Endometrium (tissue), 2 donors: ENCODE results near the gene CNTN4.

Experiments used
- FAIRE-seq: peaks from 2 replicates; lab custom pipeline; 2012; peaks lifted over from hg19 to GRCh38; lab: Jason Lieb, UNC
- donor health status: control.
- donor health status: control.

The CNTN4 gene

DNA sequence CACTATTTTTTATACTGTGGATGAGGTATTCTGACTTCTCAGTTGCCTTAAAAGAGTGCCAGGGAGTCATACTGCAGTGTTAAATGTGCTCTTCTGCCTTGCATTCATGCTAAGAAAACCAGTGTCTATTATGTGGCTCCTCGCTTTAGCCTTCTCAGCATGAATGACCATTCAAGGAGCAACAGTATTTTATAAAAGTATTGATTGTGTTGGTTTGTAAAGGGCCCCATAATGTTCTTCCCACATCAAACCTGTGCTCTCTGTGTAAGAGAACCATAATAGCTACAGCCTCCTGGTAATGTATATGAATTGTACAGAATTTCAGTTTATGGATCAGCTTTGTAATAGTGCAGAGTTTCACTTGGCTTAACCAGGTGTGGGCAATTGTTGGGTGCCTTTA is 316.4 kb downstream of the CNTN4 start:
- FAIRE-seq, result no peak

DNA sequence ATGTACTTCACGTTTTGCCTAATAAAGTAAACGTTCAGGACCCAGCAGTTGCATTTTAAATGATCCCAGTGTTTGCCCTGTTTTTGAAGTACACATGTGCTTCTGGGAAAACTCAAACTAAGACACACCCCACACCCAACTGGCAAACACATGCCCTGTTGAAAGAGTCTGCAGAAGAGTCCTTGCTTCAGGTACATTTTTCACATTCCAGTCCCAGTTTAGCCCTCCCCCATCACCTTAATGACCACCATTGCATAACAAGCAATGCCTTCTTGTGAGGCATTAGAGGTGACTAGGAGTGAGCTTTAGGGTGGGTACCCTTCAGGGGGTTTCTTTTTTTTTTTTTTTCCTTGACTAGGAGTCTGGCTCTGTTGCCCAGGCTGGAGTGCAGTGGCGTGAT is 322.3 kb downstream of the CNTN4 start:
- no peak for FAIRE-seq

DNA sequence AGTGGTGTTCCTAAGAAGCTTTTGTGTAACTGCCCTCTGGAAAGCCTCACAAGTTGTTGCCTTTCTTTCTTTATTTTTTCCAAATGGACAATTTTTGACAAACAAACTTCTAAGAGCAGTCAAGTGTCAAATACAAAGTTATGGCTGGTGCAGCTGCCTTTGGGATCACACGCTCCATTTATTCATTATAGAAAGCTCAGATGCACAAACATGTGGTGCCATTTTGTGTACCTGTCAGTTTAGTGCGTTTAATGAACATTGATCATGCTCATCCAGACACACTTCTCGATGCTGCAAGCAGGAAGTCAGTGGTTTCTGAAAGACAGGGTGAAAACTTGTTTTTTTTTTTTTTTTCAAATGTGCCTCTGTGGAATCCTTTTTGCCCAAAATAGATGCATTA is 324.5 kb downstream of the CNTN4 start:
- no peak for FAIRE-seq

DNA sequence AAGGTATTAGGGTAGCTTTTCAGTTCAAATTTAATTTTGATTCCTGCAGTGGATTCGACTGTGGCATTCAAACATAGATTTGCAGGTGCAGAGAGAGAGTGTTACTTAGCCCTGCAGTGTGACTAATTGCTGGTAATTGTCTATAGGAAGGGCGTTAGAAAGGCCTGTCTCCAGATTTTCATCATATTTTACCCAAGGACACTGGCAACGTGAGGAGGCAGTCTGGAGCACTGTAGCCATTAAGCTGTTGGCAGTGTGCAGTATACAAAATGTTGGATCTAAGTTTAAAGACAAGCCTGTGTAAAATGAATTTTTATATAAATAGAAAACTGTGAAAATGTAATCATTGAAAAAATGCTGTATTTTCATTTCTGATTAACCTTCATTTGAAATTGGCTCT is 342.9 kb downstream of the CNTN4 start:
- FAIRE-seq, result no peak

DNA sequence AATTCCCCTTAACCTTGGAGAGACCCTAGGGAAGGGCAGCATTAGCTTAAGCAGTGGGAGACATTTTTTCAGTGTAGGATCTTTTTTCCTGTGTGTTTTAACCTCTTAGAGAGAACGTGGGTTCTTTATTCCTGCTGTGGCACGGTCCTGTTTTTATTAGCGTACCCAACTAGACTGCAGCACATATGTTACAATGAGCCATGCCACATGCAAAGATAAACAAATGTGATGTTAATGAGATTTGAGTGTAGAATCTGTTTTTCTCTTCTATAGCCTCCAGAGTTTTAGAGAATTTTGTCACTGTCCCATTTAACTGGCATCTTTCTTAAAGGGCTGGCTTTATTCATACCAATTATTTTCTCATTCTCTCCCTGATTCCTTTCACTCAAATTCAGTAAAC is 347.5 kb downstream of the CNTN4 start:
- no peak for FAIRE-seq

DNA sequence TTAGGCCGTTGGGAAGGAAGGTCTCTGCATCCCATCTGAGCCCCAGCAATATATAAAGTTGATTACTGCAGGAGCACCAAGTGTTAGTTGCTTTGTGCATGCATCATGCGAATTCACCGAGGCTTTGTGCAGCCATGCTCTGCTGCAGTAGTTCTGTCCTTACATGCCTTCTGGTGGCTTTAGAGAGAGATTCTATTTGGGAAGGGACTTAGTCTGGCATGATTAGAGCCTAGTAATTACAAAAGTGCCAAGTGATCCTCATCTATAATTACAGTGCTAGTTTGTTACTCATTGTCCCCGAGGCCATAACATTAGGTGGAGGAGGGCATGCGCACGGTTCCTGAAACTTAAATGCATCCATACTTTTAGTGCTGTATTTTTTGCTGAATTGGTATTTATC is 353.6 kb downstream of the CNTN4 start:
- no peak for FAIRE-seq

DNA sequence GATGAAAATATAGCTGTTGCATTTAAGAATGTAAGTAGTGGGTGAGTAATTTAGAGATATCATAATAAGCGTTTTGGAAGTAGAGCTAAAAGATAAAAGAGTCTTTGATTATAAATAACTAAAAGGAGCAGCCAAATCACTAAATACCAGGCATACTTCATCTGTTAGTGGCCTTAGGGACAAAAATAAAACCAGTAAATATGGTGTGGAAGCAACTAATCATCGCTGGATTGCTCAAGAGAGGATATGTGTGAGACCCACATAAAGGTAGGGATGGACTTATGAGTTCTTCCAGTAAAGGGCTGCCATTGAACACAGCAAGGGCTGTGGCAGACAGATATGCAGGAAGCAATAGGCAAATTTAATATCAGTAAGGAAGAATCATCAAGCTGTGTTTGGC is 356.2 kb downstream of the CNTN4 start:
- no peak for FAIRE-seq

DNA sequence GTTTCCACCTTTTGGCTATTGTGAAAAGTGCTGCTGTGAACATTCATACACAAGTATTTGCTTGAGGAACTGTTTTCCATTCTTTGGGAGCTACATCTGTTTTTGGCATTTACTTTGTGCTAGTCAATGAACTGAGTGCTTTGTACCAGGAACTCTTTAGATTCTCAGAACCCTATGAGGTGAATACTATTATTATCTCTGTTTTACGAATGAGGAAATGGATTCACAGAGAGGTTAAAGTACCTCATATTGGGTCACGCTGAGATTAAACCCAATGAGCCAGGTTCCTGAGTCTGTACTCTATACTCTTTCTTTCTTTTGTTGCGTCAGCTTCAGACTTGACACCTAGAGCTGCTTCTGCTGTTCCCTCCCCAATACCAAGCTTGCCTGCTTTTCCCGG is 358.1 kb downstream of the CNTN4 start:
- no peak for FAIRE-seq

DNA sequence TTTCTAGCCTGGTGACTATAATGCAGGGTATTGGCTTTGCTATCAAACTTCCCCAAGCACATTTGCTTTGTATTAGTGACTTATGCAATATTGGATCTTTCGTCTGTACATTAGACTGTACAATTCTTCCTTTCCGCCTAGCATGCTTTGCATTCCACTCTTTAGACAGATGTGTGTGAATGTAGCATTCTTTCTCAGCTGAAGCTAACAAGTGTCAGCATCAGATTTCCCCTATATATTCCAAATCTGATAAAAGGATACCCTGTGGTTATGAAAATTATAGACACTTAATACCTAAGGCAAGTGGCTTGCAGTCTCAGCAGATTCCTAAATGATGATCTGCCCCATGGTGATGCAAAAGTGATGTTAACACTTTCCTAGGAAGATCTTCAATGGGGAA is 360.1 kb downstream of the CNTN4 start:
- FAIRE-seq, result no peak

DNA sequence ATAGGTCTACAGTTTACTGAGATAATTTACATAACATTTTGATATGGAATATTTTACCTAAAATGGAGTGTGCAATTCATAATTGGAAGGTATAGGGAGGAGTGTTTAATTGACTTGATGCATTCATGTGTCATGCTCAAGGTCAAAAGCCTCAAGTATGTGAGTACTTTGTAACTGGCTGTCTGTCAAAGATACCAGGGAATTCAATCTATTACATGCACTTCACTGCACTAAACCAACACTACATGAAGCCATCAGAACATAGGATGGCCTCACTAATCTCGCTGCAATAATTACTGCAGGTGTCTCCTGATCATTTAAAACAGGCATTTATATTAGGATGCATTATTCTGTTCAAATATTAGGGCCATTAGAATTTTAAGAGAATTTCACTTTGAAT is 367.2 kb downstream of the CNTN4 start:
- no peak for FAIRE-seq

DNA sequence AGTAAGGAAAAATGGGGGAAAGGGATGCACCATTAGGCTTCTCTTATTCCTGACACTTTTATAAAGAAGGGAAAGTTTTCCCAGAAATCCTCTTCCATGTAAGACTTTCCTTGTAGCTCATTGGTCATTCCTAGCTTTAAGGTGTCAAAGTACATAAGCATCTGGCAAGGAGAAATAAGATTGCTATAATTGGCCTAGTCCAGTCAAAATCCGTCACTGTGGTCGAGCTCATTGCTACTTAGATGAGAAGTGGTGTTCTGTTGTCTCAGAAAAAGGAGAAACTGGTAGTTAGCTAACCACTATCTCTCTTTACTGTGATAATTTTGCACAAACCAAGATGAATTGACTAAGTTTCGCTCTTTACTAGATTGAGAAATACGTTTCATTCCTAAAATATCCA is 370.1 kb downstream of the CNTN4 start:
- no peak for FAIRE-seq

DNA sequence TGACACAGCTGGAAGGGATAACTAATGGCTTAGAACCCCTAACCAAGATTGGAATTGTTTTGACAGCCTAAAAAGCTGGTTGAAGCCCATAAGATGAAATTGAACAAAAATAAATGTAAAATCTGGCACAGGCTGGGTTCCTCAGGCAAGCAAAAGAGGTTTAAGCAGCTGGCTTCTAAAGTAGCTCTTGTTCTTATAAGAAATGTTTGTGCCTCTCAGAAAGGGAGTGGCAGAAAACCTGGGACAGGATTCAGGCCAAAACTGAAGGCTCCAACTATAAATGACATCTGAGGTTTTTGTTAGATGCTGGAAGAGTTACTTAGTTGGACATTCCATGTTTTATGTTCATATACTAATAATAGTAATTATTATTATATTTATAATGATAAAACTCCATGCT is 378.3 kb downstream of the CNTN4 start:
- no peak for FAIRE-seq

DNA sequence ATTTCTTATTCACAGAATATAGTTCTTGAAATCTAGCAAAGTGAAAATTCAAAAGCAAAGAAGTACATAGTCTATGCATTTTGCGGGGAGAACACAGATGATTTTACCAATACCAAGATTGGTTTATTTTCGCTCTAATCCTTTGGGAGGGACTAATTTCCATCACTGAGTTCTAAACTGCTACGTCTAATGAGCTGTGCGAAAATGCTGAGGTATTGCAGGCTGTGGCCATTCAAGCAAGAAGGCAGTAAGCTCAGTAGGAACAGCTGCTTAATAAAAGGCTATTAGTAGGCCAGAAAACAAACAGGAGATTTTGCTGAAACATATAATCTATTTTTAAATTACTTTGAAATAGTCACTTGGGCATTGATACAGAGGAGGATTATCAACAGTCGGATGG is 379.0 kb downstream of the CNTN4 start:
- FAIRE-seq, result no peak

DNA sequence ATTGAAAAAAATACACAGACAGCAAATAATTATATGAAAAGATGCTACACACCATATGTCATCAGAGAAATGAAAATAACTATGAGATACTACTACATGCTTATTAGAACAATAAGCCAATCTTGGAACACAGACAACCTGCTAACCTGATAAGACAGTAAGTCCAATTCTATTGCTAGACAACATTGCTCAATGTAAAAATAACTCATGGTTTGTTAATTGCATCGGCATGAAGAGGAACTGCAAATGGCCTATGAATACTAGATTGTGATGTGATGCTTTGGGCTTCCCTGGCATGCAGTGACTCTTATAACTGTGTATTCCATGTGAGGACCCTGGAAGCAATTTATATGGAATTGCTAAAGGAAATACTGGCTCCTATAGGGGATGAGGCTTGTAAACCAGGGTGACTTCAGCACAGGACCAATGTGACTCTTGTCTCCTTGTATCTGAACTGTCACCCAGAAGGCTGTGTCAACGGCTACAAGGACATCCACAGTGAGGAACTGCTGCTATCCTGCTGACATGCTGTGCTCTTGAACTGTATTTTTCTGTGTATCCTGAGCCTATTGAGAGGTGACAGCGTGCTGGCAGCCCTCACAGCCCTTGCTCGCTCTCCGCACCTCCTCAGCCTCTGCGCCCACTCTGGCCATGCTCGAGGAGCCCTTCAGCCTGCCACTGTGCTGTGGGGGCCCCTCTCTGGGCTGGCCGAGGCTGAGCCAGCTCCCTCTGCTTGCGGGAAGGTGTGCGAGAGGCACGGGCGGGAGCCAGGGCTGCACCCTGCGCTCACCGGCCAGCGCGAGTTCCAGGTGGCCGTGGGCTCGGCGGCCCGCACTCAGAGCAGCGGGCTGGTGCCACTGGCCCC is 385.7 kb downstream of the CNTN4 start:
- FAIRE-seq, result no peak

DNA sequence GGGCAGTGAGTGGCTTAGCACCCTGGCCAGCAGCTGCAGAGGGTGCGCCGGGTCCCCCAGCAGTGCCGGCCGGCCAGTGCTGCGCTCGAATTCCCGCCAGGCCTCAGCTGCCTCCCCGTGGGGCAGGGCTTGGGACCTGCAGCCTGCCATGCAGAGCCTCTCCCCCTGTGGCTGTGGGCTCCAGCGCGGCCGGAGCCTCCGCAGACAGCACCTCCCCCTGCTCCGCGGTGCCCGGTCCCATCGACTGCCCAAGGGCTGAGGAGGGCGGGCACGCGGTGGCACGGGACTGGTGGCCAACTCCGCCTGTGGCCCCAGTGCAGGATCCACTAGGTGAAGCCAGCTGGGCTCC is 386.3 kb downstream of the CNTN4 start:
- FAIRE-seq, result no peak

DNA sequence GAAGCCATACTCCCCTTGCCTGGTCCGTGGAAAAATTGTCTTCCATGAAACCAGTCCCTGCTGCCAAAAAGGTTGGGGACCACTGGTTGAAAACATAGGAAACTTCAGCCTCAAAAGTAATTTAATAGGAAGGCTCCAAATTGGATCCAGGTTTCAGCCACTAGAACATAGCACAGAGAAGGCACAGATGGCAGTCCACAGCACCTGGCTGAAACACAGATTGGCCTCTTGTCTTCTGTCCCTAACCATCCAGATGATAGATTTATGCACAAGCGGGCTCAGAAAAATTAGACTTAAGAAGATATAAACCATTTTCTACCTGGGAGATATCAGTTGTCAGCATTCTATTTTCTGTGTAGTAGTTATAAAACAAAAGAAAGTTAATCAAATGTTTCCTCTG is 397.1 kb downstream of the CNTN4 start:
- no peak for FAIRE-seq

DNA sequence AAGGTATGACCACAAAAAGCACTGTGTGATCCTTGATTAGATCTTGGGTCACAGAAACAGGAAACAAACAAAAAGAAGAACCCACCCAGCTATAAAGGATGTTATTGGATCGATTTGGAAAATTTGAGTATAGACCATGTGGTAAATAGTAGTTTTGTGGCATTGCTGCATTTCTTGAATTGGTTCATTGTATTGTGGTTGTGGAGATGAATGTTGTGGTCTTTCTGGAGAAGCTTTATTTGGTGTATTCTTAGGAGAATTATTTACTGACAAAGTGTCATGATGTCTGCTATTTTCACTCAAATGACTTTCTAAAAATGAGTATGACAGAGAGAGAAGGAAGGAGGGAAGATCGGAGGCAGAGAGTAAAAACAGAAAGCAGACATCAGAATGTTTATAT is 406.2 kb downstream of the CNTN4 start:
- no peak for FAIRE-seq

DNA sequence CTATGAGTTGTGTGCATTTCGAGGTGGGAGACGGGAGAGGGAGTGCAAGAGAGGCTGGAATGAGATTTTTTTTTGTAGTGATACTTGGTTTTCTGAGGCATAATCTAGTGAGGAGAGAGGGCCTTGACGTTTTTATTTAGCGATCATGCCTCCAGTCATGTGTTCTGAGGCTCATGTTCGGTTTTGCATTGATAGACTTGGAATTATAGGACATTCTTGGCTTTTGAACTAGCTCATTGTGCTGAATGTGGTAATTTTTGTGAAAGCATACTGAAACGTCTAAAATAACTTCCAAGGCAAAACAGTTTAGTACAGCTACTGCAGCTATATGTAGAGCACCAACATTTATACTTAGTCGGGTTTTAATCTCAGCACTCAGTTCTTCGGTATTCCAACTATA is 408.1 kb downstream of the CNTN4 start:
- no peak for FAIRE-seq

DNA sequence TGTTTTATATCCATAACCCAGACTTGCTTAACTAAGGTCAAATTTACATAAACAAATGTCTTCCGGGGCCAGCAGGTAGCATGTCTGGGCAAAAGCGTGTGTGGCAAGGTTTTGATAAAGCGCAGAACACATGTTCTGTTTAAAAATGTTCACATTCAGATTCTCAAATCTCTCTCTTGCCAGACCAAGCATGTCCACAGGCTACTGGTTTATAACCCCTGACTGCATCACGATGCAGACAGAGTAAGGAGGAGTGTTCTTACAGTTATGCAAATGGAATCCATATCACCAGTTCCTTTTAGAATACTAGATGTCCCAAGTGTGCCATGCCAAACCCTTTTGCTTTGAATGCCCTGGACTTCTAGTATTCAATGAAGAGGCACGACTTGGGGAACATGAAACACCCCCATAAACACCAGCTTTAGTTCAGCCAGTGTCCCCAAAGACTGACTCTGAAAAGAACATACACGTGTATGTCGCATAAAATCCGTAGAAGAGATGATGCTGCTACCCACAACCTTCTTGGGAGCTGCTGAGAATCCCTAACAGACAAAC is 412.0 kb downstream of the CNTN4 start:
- FAIRE-seq, result no peak

DNA sequence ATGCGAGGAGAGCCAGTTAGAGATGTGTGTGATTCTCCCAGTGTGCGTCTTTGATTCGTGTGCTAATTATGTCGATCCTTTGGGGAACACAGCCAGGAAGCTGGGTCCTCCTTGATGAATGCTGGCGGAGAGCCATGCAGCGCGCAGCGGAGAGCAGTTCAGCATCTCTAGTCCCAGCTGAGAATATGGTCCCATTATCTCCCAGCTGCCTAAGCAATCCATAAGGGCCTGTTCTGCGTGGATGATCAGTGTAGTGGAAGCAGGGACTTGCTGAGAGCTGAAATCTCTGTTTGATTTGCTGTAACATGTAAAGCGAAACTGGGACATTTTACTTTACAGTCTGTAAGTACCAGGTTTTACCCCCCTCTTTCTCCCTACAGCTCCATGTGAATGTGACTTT is 412.7 kb downstream of the CNTN4 start:
- FAIRE-seq, result no peak

DNA sequence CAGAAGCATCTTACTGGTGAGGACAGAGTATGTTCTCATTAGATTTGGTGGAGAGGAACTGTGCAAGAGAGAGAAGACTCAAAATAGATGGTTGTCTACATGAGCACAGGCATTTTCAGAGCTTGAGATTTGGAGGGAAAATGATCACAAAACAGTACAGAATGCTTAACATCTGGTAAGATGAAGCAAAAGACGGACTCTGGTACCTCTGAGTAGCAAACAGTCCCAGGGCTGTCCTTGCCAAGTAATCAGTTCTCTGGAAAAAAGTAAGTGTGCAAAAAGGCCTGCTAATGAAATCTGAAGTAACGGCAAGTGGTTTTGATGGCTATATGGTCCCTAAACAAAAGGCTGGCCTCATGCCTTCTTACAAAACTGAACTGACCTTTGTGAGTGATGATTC is 414.2 kb downstream of the CNTN4 start:
- FAIRE-seq, result no peak

DNA sequence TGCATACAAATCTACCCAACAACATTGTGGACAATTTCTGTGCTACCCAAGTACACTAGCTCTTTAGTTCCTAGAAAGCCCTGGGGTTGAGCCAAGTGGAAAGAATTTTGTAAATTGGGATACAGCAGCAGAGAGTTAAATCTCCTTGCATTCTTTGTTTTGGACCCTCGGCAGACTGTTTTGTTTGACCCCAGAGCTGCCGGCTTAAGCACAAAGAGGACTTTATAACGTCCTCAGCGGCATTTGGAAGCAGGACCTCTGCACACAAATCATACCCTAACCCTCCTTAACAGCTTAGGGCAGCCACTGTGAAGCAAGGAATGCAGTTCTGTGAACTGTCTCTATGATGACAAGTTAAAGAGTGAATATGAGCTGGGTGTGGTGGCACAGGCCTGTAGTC is 415.3 kb downstream of the CNTN4 start:
- no peak for FAIRE-seq

DNA sequence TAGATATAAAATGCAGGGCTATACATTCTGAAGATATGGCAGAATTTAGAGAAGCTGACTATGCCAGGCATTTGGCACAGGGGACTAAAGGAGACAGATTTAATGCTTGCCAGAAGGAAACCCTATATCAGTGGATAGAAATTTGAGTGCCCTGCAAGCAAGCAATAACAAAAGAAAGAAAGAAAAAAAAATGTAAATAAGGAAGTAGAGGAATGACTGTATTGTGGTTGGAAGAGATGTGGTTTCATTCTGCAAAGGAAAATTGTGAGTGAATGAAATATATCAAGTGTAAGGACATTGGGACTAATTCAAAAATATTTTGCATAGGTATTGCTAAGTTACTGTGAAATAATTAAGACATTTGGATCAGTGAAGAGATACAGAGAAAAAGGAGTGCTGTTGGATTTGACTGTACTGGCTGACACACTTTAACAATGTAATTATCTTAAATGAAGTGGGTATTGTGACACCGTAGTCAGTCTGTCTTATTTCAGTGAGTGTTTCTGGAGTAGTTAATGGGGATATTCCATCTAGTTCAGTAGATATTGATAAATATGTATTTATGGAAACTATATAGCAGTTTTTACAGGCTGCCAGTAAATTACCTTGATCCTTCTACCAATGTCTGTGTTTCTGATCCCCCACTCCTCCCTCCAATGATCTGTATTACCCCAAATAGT is 418.2 kb downstream of the CNTN4 start:
- no peak for FAIRE-seq
